HL-60/S4 (cell line): Measurements from ENCODE around the gene BNIP5.

Source experiments
- in situ Hi-C: fragments of 300-500 bp; cut with MboI; formaldehyde crosslinking; loops from 2 replicates; pipeline ENCODE4 v1.14.3; 2022; ENCODE audit warnings: low sequenced_read_pairs

BNIP5 gene

GRCh38 chr6:36326356-36326995 lies 10.2 kb downstream of the BNIP5 start:
- in situ Hi-C loops, result no loop called here

GRCh38 chr6:36324715-36325114 lies 12.0 kb downstream of the BNIP5 start:
- in situ Hi-C loops, result no loop called here

- in situ Hi-C loops, result no loop called here
These were observed 12.5 kb downstream of the BNIP5 start for GRCh38 chr6:36324191-36324590.

DNA sequence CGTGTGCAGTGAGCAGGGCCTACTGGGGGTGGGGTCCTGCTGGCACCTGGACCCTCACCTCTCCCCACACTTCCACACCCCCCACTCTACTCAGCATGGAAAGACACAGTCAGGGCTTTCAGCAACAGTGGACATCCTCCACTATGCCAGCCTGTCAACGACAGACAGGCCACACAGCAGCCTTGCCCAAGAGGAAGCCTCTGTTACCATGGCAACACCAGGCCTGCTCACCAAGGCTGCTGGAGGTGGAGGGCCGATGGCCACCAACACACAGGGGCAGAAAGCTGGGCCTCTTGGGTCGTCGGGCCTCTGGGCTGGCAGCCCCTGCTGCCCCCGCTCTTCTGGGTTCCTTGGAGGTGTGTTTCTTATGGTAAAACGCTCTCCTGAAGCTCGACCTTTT lies 13.6 kb downstream of the BNIP5 start:
- in situ Hi-C loops, result no loop called here

GRCh38 chr6:36322591-36322990 lies 14.1 kb downstream of the BNIP5 start:
- in situ Hi-C loops, result no loop called here

- in situ Hi-C loops, result no loop called here
These were observed 16.2 kb downstream of the BNIP5 start for GRCh38 chr6:36320475-36320874.

GRCh38 chr6:36319821-36320220 lies 16.9 kb downstream of the BNIP5 start:
- in situ Hi-C loops, result no loop called here

DNA sequence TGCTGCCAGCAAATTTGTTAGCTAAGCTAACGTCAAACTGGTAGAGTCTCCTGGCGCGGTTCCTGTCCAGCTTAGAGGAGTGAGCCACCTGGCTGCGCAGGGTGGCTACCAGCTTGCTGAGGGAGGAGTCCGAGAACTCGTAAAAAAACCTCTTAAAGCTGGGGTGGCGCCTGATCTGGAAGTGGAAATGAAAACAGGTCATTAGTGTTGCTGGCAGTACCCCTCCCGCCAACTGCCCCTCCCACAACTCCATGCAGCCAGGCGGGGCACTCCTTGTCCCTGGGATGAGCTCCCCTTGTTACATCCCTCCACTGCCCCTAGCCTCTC lies 17.3 kb downstream of the BNIP5 start:
- in situ Hi-C loops, result no loop called here

GRCh38 chr6:36318690-36319435 lies 17.8 kb downstream of the BNIP5 start:
- in situ Hi-C loops, result no loop called here

GRCh38 chr6:36317623-36318022 lies 19.1 kb downstream of the BNIP5 start:
- in situ Hi-C loops, result no loop called here

- in situ Hi-C loops, result no loop called here
These were observed 20.8 kb downstream of the BNIP5 start for GRCh38 chr6:36315921-36316320.

- in situ Hi-C loops, result no loop called here
These were observed 22.3 kb downstream of the BNIP5 start for GRCh38 chr6:36314221-36315014.

DNA sequence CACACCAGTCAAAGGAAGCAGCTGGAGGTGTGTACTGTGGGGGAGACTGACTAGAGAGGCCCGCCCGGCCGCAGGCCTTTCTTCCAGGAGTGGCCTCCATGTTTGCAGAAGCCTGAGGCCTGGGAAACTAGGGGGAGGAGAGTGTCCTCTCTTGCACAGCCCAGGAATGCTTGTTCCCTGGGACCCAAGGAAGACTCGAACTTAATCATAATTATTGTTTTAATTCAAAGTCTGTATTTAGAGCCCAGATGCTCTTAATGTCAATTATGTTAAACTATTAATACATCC lies 23.1 kb downstream of the BNIP5 start:
- in situ Hi-C loops, result no loop called here

DNA sequence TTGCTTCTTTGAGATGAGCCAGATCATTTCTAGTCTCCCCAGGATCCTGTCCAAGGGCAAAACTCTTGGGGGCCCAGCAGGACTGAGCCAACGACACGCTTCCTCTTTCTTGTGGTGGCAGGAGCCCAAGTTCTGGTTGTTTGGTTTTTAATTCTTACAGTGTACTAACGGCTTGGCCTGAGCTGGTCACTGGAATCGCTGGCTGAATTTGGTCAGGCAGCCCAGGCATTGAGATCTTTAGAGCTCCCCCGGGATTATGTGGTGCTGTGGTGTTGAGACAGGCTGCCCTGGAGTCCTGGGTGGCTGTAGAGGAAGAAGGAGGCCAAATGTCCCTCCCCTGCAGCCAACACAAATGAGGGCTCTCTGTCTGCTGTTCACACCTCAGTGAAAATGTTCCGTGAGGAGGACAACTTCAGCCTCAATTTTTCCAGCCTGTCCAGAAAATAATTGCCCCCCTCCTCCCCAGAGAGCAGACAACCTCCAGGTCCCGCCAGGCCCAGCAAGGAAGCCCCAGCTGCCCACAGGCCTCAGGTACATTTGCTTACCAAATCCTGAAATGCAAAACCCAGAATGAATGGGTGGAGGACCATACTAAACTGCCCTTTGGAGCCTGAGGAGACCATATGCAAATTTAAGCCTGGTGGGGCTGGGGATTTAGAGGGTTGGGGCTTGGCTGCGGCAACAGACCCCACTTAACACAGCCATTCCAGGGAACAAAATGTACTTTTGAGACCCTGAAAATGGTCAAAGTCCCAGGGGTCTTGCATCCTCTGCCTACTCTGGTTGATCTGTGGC lies 23.6 kb downstream of the BNIP5 start:
- in situ Hi-C loops, result no loop called here

- in situ Hi-C loops, result no loop called here
These were observed 26.8 kb downstream of the BNIP5 start for GRCh38 chr6:36309900-36310299.

- in situ Hi-C loops, result no loop called here
These were observed 27.5 kb downstream of the BNIP5 start for GRCh38 chr6:36309203-36309602.

- in situ Hi-C loops, result no loop called here
These were observed 28.2 kb downstream of the BNIP5 start for GRCh38 chr6:36308514-36308913.

- in situ Hi-C loops, result no loop called here
These were observed 30.3 kb downstream of the BNIP5 start for GRCh38 chr6:36306375-36306774.

DNA sequence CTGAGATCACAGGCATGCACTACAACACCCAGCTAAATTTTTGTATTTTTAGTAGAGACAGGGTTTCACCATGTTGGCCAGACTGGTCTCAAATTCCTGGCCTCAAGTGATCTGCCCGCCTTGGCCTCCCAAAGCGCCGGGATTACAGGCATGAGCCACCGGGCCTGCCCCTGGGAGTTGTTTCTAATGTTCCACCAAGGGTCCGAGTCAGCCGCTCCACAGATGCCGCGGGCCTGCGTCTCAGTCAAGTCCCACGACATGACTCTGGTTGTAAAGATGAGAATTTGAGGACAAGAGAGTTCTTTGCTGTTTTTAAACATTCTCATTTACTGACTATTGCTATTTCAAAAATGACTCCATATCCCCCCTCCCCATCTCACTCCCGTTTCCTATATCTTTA lies 30.8 kb downstream of the BNIP5 start:
- in situ Hi-C loops, result no loop called here

DNA sequence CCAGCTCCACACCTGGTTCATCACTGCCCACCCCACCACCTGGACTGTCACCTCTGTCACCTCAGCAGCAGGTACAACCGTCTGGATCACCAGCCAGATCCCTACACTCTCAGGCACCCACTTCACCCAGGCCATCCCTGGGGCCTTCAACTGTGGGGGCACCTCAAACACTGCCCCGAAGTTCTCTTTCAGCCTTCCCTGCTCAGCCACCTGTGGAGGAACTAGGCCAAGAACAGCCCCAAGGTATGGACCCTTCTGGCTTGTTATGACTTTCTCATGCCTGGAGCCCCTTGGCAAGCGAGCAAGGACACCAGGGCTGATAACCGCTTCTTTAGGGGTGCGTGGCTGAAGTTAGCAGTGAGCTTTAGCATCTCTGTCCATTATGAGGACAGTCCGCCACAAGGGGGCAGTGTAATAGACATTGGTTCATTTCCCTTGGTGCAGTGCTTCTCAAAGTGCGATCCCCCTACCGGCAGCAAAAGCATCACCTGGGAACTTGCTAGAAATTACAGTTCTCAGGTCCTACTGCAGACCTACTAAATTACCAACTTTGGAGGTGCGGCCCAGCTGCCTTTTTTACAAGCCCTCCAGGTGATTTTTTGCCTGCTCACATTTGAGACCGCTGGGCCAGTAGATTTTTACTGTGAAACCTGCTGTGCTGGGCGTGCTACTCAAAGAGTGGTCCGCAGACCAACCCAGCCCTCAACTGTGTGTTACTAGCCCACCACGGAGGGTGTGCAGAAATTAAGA lies 34.3 kb downstream of the BNIP5 start:
- in situ Hi-C loops, result no loop called here

GRCh38 chr6:36301781-36302180 lies 34.9 kb downstream of the BNIP5 start:
- in situ Hi-C loops, result no loop called here
